Measurements from ENCODE around the gene CPED1.

CPED1 gene

DNA sequence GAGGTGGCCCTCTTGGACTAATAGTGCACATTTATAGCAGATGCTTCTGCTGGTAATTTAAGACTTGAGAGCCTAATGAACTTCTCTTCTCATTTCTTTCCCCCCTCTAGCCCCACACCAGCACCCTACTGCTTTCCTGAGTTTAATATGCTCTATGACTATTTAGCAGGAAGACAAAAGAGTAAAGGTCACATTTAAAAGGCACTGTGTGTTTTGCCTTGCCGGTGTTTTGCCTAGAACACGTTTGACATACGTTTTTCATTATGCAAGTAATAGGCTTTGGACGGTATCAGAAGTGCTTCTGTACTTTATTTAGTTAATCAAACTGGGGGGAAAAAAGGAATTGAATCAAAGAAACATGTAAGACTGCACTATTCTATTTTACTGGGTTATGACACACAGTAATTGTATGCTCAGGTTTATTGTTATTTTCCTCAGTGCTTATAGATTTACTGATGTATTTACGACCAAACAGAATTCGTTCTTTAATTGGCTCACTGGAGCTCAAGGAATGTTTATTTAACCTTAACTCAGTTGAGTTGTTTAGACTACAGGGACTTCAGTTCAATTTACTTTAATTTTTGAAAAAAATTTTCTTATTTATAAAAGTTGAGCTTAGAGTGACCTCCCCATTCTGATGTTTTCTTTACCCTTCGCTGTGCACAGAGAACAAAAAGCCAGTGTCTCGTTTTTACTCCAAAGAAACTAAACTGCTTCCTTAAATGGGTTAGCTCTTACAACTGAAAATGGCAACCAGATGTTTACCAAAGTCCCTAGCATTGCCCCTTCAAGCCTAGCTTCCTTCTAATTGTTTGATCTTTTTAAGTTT, 35.4 kb downstream of the CPED1 start (continued):
- TF ChIP-seq REPIN1 (tag by site-specific recombination; IDR thresholded peaks at IDR 0.05; ENCODE audit: low read depth) (no peak), PRDM10 (tag by site-specific recombination; IDR thresholded peaks at IDR 0.05) (no peak), ZNF670 (tag by site-specific recombination; IDR thresholded peaks at IDR 0.05; ENCODE audit: low read depth) (no peak), ZNF266 (tag by site-specific recombination; IDR thresholded peaks at IDR 0.05; ENCODE audit: low read depth) (no peak), ZSCAN23 (tag by site-specific recombination; IDR thresholded peaks at IDR 0.05) (no peak), ZBTB10 (tag by site-specific recombination; IDR thresholded peaks at IDR 0.05) (no peak), ZSCAN5A (tag by site-specific recombination; IDR thresholded peaks at IDR 0.05) (no peak), BCL6B (tag by site-specific recombination; IDR thresholded peaks at IDR 0.05) (no peak), KLF10 (tag by site-specific recombination; IDR thresholded peaks at IDR 0.05) (peak; percentile 37; the same call in 1 of the 2 replicates), ZNF549 (tag by site-specific recombination; IDR thresholded peaks at IDR 0.05) (no peak), ZNF658 (tag by site-specific recombination; IDR thresholded peaks at IDR 0.05) (no peak)
- TF ChIP-seq, protein P1, sequence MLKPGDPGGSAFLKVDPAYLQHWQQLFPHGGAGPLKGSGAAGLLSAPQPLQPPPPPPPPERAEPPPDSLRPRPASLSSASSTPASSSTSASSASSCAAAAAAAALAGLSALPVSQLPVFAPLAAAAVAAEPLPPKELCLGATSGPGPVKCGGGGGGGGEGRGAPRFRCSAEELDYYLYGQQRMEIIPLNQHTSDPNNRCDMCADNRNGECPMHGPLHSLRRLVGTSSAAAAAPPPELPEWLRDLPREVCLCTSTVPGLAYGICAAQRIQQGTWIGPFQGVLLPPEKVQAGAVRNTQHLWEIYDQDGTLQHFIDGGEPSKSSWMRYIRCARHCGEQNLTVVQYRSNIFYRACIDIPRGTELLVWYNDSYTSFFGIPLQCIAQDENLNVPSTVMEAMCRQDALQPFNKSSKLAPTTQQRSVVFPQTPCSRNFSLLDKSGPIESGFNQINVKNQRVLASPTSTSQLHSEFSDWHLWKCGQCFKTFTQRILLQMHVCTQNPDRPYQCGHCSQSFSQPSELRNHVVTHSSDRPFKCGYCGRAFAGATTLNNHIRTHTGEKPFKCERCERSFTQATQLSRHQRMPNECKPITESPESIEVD (tag by site-specific recombination; IDR thresholded peaks at IDR 0.05): peak; percentile 99
- TF ChIP-seq, protein P2, sequence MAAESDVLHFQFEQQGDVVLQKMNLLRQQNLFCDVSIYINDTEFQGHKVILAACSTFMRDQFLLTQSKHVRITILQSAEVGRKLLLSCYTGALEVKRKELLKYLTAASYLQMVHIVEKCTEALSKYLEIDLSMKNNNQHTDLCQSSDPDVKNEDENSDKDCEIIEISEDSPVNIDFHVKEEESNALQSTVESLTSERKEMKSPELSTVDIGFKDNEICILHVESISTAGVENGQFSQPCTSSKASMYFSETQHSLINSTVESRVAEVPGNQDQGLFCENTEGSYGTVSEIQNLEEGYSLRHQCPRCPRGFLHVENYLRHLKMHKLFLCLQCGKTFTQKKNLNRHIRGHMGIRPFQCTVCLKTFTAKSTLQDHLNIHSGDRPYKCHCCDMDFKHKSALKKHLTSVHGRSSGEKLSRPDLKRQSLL (tag by site-specific recombination; IDR thresholded peaks at IDR 0.05): peak; percentile 26; the same call in 1 of the 2 replicates
- TF ChIP-seq, protein P3, sequence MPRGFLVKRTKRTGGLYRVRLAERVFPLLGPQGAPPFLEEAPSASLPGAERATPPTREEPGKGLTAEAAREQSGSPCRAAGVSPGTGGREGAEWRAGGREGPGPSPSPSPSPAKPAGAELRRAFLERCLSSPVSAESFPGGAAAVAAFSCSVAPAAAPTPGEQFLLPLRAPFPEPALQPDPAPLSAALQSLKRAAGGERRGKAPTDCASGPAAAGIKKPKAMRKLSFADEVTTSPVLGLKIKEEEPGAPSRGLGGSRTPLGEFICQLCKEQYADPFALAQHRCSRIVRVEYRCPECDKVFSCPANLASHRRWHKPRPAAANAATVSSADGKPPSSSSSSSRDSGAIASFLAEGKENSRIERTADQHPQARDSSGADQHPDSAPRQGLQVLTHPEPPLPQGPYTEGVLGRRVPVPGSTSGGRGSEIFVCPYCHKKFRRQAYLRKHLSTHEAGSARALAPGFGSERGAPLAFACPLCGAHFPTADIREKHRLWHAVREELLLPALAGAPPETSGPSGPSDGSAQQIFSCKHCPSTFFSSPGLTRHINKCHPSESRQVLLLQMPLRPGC (tag by site-specific recombination; IDR thresholded peaks at IDR 0.05): no peak; the same call in none of the 2 replicates
- TF ChIP-seq, protein P4, sequence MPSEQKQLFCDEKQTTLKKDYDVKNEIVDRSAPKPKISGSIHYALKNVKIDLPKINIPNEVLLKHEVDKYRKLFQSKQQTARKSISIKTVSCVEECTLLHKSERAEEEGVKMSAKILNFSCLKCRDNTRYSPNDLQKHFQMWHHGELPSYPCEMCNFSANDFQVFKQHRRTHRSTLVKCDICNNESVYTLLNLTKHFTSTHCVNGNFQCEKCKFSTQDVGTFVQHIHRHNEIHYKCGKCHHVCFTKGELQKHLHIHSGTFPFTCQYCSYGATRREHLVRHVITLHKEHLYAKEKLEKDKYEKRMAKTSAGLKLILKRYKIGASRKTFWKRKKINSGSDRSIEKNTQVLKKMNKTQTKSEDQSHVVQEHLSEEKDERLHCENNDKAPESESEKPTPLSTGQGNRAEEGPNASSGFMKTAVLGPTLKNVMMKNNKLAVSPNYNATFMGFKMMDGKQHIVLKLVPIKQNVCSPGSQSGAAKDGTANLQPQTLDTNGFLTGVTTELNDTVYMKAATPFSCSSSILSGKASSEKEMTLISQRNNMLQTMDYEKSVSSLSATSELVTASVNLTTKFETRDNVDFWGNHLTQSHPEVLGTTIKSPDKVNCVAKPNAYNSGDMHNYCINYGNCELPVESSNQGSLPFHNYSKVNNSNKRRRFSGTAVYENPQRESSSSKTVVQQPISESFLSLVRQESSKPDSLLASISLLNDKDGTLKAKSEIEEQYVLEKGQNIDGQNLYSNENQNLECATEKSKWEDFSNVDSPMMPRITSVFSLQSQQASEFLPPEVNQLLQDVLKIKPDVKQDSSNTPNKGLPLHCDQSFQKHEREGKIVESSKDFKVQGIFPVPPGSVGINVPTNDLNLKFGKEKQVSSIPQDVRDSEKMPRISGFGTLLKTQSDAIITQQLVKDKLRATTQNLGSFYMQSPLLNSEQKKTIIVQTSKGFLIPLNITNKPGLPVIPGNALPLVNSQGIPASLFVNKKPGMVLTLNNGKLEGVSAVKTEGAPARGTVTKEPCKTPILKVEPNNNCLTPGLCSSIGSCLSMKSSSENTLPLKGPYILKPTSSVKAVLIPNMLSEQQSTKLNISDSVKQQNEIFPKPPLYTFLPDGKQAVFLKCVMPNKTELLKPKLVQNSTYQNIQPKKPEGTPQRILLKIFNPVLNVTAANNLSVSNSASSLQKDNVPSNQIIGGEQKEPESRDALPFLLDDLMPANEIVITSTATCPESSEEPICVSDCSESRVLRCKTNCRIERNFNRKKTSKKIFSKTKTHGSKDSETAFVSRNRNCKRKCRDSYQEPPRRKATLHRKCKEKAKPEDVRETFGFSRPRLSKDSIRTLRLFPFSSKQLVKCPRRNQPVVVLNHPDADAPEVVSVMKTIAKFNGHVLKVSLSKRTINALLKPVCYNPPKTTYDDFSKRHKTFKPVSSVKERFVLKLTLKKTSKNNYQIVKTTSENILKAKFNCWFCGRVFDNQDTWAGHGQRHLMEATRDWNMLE (tag by site-specific recombination; conservative IDR thresholded peaks at IDR 0.05; ENCODE audit: low read depth): no peak
